IMR-90 (cell line): ENCODE results near the gene COG7. TPM values are rescaled to one million over a fixed set of nuclear protein-coding genes. Genes with fewer than 3 reads are reported as not detected.

Experiments used
- ATAC-seq: fragments of 200-7000 bp; cut with Tn5 transposase; 2 replicates; pipeline ENCODE4 v1.9.1; 2020; ENCODE audit warnings: low read depth, mild to moderate bottlenecking, moderate library complexity
- BruUV-seq: library from RNA; stranded (reverse); fragments of 400-500 nt; replicated peaks from 2 replicates; lab custom pipeline; 2021; lab: Mats Ljungman, UMichigan
- CTCF ChIA-PET: fragments of 300-600 bp; formaldehyde crosslinking; extraction: SDS; loops from one replicate; lab custom pipeline; 2021; ENCODE audit warnings: antibody characterized with exemption; lab: Yijun Ruan, JAX
- POLR2A ChIA-PET: fragments of 300-600 bp; sonication (Branson Sonifier 250); formaldehyde crosslinking; loops from one replicate; lab custom pipeline; 2022; ENCODE audit warnings: antibody characterized with exemption; ENCODE audit not compliant: unreplicated experiment; lab: Charles Lee
- DNase-seq: peaks from one replicate; pipeline ENCODE4 v3.0.0; 2013
- H2AFZ ChIP-seq: replicated peaks from 2 replicates; pipeline ENCODE3; 2013; ENCODE audit warnings: low read length, mild to moderate bottlenecking; ENCODE audit not compliant: poor library complexity
- H2AK5ac ChIP-seq: 2 replicates; pipeline ENCODE4 v1.6.1; 2013; ENCODE audit warnings: low read depth, low read length, inconsistent platforms
- H2AK9ac ChIP-seq: replicated peaks from 2 replicates; pipeline ENCODE3; 2013; ENCODE audit warnings: mild to moderate bottlenecking, low read depth, low read length, moderate library complexity; ENCODE audit not compliant: poor library complexity
- H2BK120ac ChIP-seq: 2 replicates; pipeline ENCODE4 v1.6.1; 2013; ENCODE audit warnings: low read depth, low read length, inconsistent platforms
- H2BK15ac ChIP-seq: 3 replicates; pipeline ENCODE4 v1.6.1; 2013; ENCODE audit warnings: low read depth, low read length, inconsistent platforms
- H2BK20ac ChIP-seq: 2 replicates; pipeline ENCODE4 v1.6.1; 2013; ENCODE audit warnings: low read depth, mild to moderate bottlenecking, inconsistent platforms, low read length, moderate library complexity
- H2BK5ac ChIP-seq: 2 replicates; pipeline ENCODE4 v1.6.1; 2013; ENCODE audit warnings: mild to moderate bottlenecking, low read depth, low read length, inconsistent platforms; ENCODE audit not compliant: poor library complexity, severe bottlenecking
- H3K14ac ChIP-seq: replicated peaks from 2 replicates; pipeline ENCODE4 v1.6.1; 2013; ENCODE audit warnings: low read depth, low read length, inconsistent platforms
- H3K18ac ChIP-seq: 2 replicates; pipeline ENCODE4 v1.6.1; 2013; ENCODE audit warnings: low read depth, low read length, control low read depth
- H3K23ac ChIP-seq: 2 replicates; pipeline ENCODE4 v1.6.1; 2013; ENCODE audit warnings: low read depth, low read length, inconsistent platforms
- H3K27ac ChIP-seq: 2 replicates; pipeline ENCODE4 v1.5.1; 2013; ENCODE audit warnings: mild to moderate bottlenecking, control low read depth, low read length; ENCODE audit not compliant: insufficient read depth
- H3K27me3 ChIP-seq: 2 replicates; pipeline ENCODE4 v1.6.1; 2013; ENCODE audit warnings: low read length; ENCODE audit not compliant: control insufficient read depth, insufficient read depth
- H3K36me3 ChIP-seq: 2 replicates; pipeline ENCODE4 v1.6.1; 2013; ENCODE audit warnings: low read length, mixed read lengths; ENCODE audit not compliant: control insufficient read depth, insufficient read depth
- H3K4ac ChIP-seq: 2 replicates; pipeline ENCODE4 v1.6.1; 2013; ENCODE audit warnings: low read depth, low read length, inconsistent platforms
- H3K4me1 ChIP-seq: 2 replicates; pipeline ENCODE4 v1.6.1; 2013; ENCODE audit warnings: low read length, mixed read lengths; ENCODE audit not compliant: control insufficient read depth, insufficient read depth
- H3K4me2 ChIP-seq: 2 replicates; pipeline ENCODE4 v1.6.1; 2013; ENCODE audit warnings: low read depth, mild to moderate bottlenecking, control low read depth, low read length, moderate library complexity
- H3K4me3 ChIP-seq: 2 replicates; pipeline ENCODE4 v1.5.1; 2013; ENCODE audit warnings: low read depth, mild to moderate bottlenecking, control low read depth, low read length, moderate library complexity; ENCODE audit not compliant: insufficient read depth
- H3K56ac ChIP-seq: 2 replicates; pipeline ENCODE4 v1.6.1; 2013; ENCODE audit warnings: low read length, inconsistent platforms; ENCODE audit not compliant: insufficient read depth; ENCODE audit errors: extremely low read depth
- H3K79me1 ChIP-seq, 2 experiments: 2 replicates each; pipeline ENCODE4 v1.6.1; 2013; ENCODE audit warnings: low read length in 2 of 2, inconsistent platforms in 1 of 2, low read depth in 1 of 2
- H3K9ac ChIP-seq: 2 replicates; pipeline ENCODE4 v1.6.1; 2013; ENCODE audit warnings: low read depth, low read length, control low read depth
- H3K9me1 ChIP-seq: 2 replicates; pipeline ENCODE4 v1.6.1; 2013; ENCODE audit warnings: low read length, inconsistent platforms; ENCODE audit not compliant: insufficient read depth
- H3K9me3 ChIP-seq: 2 replicates; pipeline ENCODE4 v1.6.1; 2013; ENCODE audit warnings: low read length; ENCODE audit not compliant: control insufficient read depth, insufficient read depth
- H4K20me1 ChIP-seq: 2 replicates; pipeline ENCODE4 v1.6.1; 2013; ENCODE audit warnings: low read length, inconsistent platforms; ENCODE audit not compliant: insufficient read depth
- H4K5ac ChIP-seq: 2 replicates; pipeline ENCODE4 v1.6.1; 2013; ENCODE audit warnings: mild to moderate bottlenecking, low read depth, low read length, control low read depth
- H4K8ac ChIP-seq, 2 experiments: 2 replicates each; pipeline ENCODE4 v1.6.1; 2013; ENCODE audit warnings: low read depth in 2 of 2, low read length in 2 of 2, control low read depth in 1 of 2, inconsistent platforms in 1 of 2
- H4K91ac ChIP-seq: 2 replicates; pipeline ENCODE4 v1.6.1; 2013; ENCODE audit warnings: low read depth, low read length, inconsistent platforms; ENCODE audit not compliant: insufficient read depth
- CHD1 ChIP-seq: IDR thresholded peaks from 2 replicates; pipeline ENCODE4 v1.6.1; 2012; ENCODE audit warnings: low read depth, low read length, improper control_type of control experiment
- FOS ChIP-seq: fragments of 150-350 bp; IDR thresholded peaks from 2 replicates; pipeline ENCODE4 v1.6.1; 2016; ENCODE audit warnings: low read depth, low read length
- RCOR1 ChIP-seq: IDR thresholded peaks from 2 replicates; pipeline ENCODE4 v1.6.1; 2012; ENCODE audit warnings: mild to moderate bottlenecking, low read length, improper control_type of control experiment; ENCODE audit not compliant: insufficient replicate concordance
- SMC3 ChIP-seq: fragments of 150-350 bp; IDR thresholded peaks from 2 replicates; pipeline ENCODE4 v1.6.1; 2016; ENCODE audit warnings: low read depth, mild to moderate bottlenecking, antibody characterized with exemption, low read length, moderate library complexity
- USF2 ChIP-seq: fragments of 150-350 bp; IDR thresholded peaks from 2 replicates; pipeline ENCODE4 v1.6.1; 2017; ENCODE audit warnings: mild to moderate bottlenecking, antibody characterized with exemption, low read length, low read depth
- WGBS, 2 experiments: methylation state at CpG; one replicate each; pipeline versions ENCODE4 v1.1.5 to v1.1.7; 2013; ENCODE audit warnings: missing lambda C conversion rate in 2 of 2; ENCODE audit not compliant: insufficient read length in 1 of 2; ENCODE audit errors: extremely low coverage in 2 of 2; 5-methylcytosine and 5-hydroxymethylcytosine counted together
- dilution Hi-C: fragments of 300-500 bp; cut with HindIII; formaldehyde crosslinking; loops from one replicate; pipeline ENCODE4 v1.14.3; 2018; ENCODE audit warnings: low sequenced_read_pairs; ENCODE audit not compliant: unreplicated experiment
- in situ Hi-C: fragments of 300-500 bp; cut with MboI; formaldehyde crosslinking; loops from 3 replicates; pipeline ENCODE4 v1.14.3; 2019; ENCODE audit warnings: low sequenced_read_pairs, inconsistent platforms, mixed read lengths
- intact Hi-C: fragments of 100-400 bp; cut with micrococcal nuclease; formaldehyde crosslinking; loops from 2 replicates; pipeline ENCODE4 v1.10.0; 2022
- polyA plus RNA-seq, 3 experiments: library from polyadenylated mRNA; depleted of rRNA; stranded (reverse); fragments of >200 nt; gene quantifications; 2 replicates each; pipeline ENCODE4 v1.2.3, GENCODE V29; 2012; ENCODE audit warnings: low replicate concordance in 1 of 3
- total RNA-seq: library from RNA; depleted of rRNA; stranded (reverse); fragments of >200 nt; gene quantifications from 2 replicates; pipeline ENCODE4 v1.2.3, GENCODE V29; 2012

Gene COG7
- total and polyA plus RNA-seq, 2 of the 4 experiments (the other 2 are of a cell fraction) = 28.5 to 43.7 TPM

GRCh38 chr16:23388786-23389185 lies 64.2 kb downstream of the COG7 start:
- Histone ChIP-seq H2BK20ac (no peak overlapping the region), H3K14ac (no peak overlapping the region), H2BK5ac (no peak overlapping the region), H3K4me2 (no peak overlapping the region), H3K36me3 (peaks cover 39% of the 10 kb centered on the region), H3K56ac (no peak overlapping the region), H2BK15ac (no peak overlapping the region), H3K9me3 (no peaks in the 10 kb centered on the region), H3K27ac (no peak overlapping the region), H2AK9ac (no peak overlapping the region), H2AK5ac (no peak overlapping the region), H4K5ac (no peak overlapping the region), H3K4me1 (peaks cover 1% of the 10 kb centered on the region; the same call in 1 of the 2 replicates), H3K4ac (no peak overlapping the region), H3K9me1 (no peaks in the 10 kb centered on the region; the same call in 1 of the 2 replicates), H2BK120ac (no peak overlapping the region), H3K9ac (no peak overlapping the region), H3K79me1 (no peaks in the 10 kb centered on the region), H4K20me1 (no peaks in the 10 kb centered on the region), H4K91ac (no peak overlapping the region), H4K8ac (no peak overlapping the region), H3K23ac (no peak overlapping the region), H3K27me3 (no peaks in the 10 kb centered on the region), H3K4me3 (no peak overlapping the region), H3K18ac (no peak overlapping the region), H2AFZ (no peak overlapping the region)
- ChIA-PET CTCF (no interaction called here), POLR2A (no interaction called here)
- WGBS, 2 experiments = 85% methylated on average over 8 of the region's 15 CpGs; no CpG with 5 or more reads in 1 of the 2 experiments
- ATAC-seq (no peak), DNase-seq (no peak)
- intact Hi-C loops (no loop called here), dilution Hi-C loops (no loop called here), in situ Hi-C loops (no loop called here)
- TF ChIP-seq USF2 (no peak), FOS (no peak), CHD1 (no peak), RCOR1 (no peak), SMC3 (no peak)
- TSS peak; percentile 39 for BruUV-seq
